ENCODE measurements around the gene PRLR. TPM values are rescaled to one million over a fixed set of nuclear protein-coding genes. Genes with fewer than 3 reads are reported as not detected.

Gene PRLR
- total and polyA plus RNA-seq, 8 donors: 0.61 to 16.6 (median 8.1) TPM

GRCh38 chr5:35030426-35031100, 199.7 kb downstream of the PRLR start:
- Histone ChIP-seq H3K36me3 (no peaks in the 10 kb centered on the region), H3K27ac (no peak overlapping the region), H3K27me3 (no peaks in the 10 kb centered on the region), H3K4me1 (peaks cover 0 to 13% (median 12%) of the 10 kb centered on the region in 3 donors), H3K9me3 (no peaks in the 10 kb centered on the region), H3K4me3 (no peak overlapping the region)
- DNase-seq (no peak), FAIRE-seq (no peak), ATAC-seq (no peak)
- 76 to 78% methylated on average over 10 of the region's 10 CpGs for WGBS, 2 donors
- TF ChIP-seq, protein P1, sequence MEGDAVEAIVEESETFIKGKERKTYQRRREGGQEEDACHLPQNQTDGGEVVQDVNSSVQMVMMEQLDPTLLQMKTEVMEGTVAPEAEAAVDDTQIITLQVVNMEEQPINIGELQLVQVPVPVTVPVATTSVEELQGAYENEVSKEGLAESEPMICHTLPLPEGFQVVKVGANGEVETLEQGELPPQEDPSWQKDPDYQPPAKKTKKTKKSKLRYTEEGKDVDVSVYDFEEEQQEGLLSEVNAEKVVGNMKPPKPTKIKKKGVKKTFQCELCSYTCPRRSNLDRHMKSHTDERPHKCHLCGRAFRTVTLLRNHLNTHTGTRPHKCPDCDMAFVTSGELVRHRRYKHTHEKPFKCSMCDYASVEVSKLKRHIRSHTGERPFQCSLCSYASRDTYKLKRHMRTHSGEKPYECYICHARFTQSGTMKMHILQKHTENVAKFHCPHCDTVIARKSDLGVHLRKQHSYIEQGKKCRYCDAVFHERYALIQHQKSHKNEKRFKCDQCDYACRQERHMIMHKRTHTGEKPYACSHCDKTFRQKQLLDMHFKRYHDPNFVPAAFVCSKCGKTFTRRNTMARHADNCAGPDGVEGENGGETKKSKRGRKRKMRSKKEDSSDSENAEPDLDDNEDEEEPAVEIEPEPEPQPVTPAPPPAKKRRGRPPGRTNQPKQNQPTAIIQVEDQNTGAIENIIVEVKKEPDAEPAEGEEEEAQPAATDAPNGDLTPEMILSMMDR (IDR thresholded peaks at IDR 0.05): no peak
- intact Hi-C loops (cut with DNase I): no loop called here

DNA sequence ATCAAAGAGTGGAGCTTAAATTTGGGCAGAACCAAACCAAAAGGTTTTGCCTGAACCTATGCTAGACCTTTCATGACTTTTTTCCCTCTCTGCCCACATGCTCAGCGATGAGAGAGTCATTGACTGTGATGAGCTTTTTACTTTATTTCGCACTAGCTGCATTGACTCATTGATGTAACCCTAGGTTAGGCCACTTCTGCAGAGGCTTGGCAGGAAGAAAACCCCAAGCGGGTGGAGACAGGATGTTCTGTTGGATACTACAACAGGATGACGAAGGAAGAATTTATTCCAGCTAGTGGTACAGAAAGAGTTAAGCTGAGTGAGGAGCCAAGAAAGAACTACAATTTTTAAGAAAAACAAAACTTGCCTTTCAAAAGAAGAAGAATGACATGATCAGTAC, 201.0 kb downstream of the PRLR start:
- DNase-seq (no peak), FAIRE-seq (no peak), ATAC-seq (no peak)
- TF ChIP-seq, protein P1 (IDR thresholded peaks at IDR 0.05): no peak
- no peaks in the 10 kb centered on the region for H3K9me3 ChIP-seq
- WGBS, 2 donors: 64% methylated on average over 4 of the region's 4 CpGs
- no peak overlapping the region for H3K4me3 ChIP-seq
- H3K4me1 ChIP-seq: peaks cover 0 to 13% (median 12%) of the 10 kb centered on the region in 3 donors
- H3K27me3 ChIP-seq: no peaks in the 10 kb centered on the region
- H3K36me3 ChIP-seq: no peaks in the 10 kb centered on the region
- intact Hi-C loops (cut with DNase I): no loop called here
- H3K27ac ChIP-seq: no peak overlapping the region

- no peaks in the 10 kb centered on the region for H3K9me3 ChIP-seq
- intact Hi-C loops (cut with DNase I): no loop called here
- no peak overlapping the region for H3K4me3 ChIP-seq
- no peak overlapping the region for H3K27ac ChIP-seq
- ATAC-seq (peak; percentile 38 to 69 (median 54)), FAIRE-seq (no peak), DNase-seq (no peak)
- no peaks in the 10 kb centered on the region for H3K36me3 ChIP-seq
- WGBS, 2 donors: 41 to 44% methylated on average over 5 of the region's 5 CpGs
- H3K4me1 ChIP-seq: peaks cover 0 to 13% (median 12%) of the 10 kb centered on the region in 3 donors
- TF ChIP-seq, protein P1 (IDR thresholded peaks at IDR 0.05): no peak
- H3K27me3 ChIP-seq: no peaks in the 10 kb centered on the region
Measured at GRCh38 chr5:35026941-35027340, 203.3 kb downstream of the PRLR start.

DNA sequence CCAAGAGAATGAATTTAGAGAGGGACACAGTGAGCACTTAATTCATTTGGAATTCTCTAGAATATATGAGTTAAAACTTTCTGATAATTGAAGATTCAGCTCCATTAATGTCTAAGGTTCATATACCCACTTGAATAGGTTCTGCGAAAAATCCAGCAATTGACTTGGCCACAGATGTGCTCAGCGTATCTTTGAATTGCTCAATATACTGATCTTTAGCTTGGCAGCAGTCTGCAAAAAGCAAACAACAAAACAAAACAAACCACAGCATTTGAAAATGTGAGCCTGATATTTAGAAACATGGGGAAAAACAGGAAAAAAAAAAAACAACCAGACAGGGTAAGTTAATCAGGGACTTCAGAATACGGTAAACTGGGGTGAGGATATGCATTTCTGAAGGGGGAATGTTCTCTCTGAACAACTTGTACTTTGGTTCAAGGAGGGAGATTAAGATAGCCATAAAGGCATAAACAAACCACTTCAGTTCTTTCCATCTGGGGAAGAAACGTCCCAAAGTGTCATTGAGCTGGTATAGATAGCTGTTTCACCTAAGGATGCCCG, 203.9 kb downstream of the PRLR start:
- FAIRE-seq (no peak), ATAC-seq (peak; percentile 57 to 80 (median 70))
- WGBS, 2 donors: 17 to 19% methylated on average over 5 of the region's 5 CpGs

More for the DNA sequence above, 203.9 kb downstream of the PRLR start:
- DNase-seq: no peak
- Histone ChIP-seq H3K4me1 (peaks cover 0 to 13% (median 12%) of the 10 kb centered on the region in 3 donors), H3K4me3 (no peak overlapping the region), H3K36me3 (no peaks in the 10 kb centered on the region), H3K27ac (no peak overlapping the region), H3K27me3 (no peaks in the 10 kb centered on the region), H3K9me3 (no peaks in the 10 kb centered on the region)
- TF ChIP-seq, protein P1 (IDR thresholded peaks at IDR 0.05): no peak
- intact Hi-C loops (cut with DNase I): no loop called here
